GM12892 (cell line): ENCODE measurements around the gene CDAN1.

Experiments used
- DNase-seq: peaks from one replicate; pipeline ENCODE4 v3.0.0; 2011; ENCODE audit not compliant: insufficient read length
- FAIRE-seq: peaks from 2 replicates; lab custom pipeline; 2011; peaks lifted over from hg19 to GRCh38; lab: Jason Lieb, UNC
- POLR2A ChIP-seq: IDR thresholded peaks from 2 replicates; pipeline ENCODE4 v1.6.1; 2011; ENCODE audit warnings: low read depth, low read length, control low read depth
- POLR2AphosphoS5 ChIP-seq: IDR thresholded peaks from 2 replicates; pipeline ENCODE4 v1.6.1; 2011; ENCODE audit warnings: low read depth, low read length, control low read depth
- TAF1 ChIP-seq: IDR thresholded peaks from 2 replicates; pipeline ENCODE4 v1.6.1; 2011; ENCODE audit warnings: low read depth, mild to moderate bottlenecking, control low read depth, low read length, borderline replicate concordance

CDAN1 gene

GRCh38 chr15:42721016-42721415 lies 15.9 kb downstream of the CDAN1 start:
- TF ChIP-seq POLR2A = no peak
- no peak for TF ChIP-seq TAF1
- TF ChIP-seq POLR2AphosphoS5 = no peak
- FAIRE-seq (no peak), DNase-seq (no peak)

GRCh38 chr15:42720071-42720470 lies 16.9 kb downstream of the CDAN1 start:
- DNase-seq = no peak
- TF ChIP-seq POLR2A (no peak), POLR2AphosphoS5 (no peak), TAF1 (no peak)
- no peak for FAIRE-seq

GRCh38 chr15:42719043-42719442 lies 17.9 kb downstream of the CDAN1 start:
- no peak for FAIRE-seq
- no peak for DNase-seq
- no peak for TF ChIP-seq POLR2A
- no peak for TF ChIP-seq POLR2AphosphoS5
- no peak for TF ChIP-seq TAF1

- FAIRE-seq (no peak), DNase-seq (no peak)
- no peak for TF ChIP-seq TAF1
- no peak for TF ChIP-seq POLR2AphosphoS5
- no peak for TF ChIP-seq POLR2A
Measured at GRCh38 chr15:42716626-42717025, 20.3 kb downstream of the CDAN1 start.

GRCh38 chr15:42716125-42716524 lies 20.8 kb downstream of the CDAN1 start:
- DNase-seq (no peak), FAIRE-seq (no peak)
- TF ChIP-seq TAF1 = no peak
- no peak for TF ChIP-seq POLR2AphosphoS5
- TF ChIP-seq POLR2A = no peak

GRCh38 chr15:42712584-42712983 lies 24.3 kb downstream of the CDAN1 start:
- DNase-seq = no peak
- no peak for FAIRE-seq

GRCh38 chr15:42711746-42712145 lies 25.2 kb downstream of the CDAN1 start:
- DNase-seq (no peak), FAIRE-seq (no peak)
- TF ChIP-seq POLR2A = no peak
- TF ChIP-seq POLR2AphosphoS5 = no peak
- no peak for TF ChIP-seq TAF1

More at GRCh38 chr15:42712584-42712983, 24.3 kb downstream of the CDAN1 start:
- no peak for TF ChIP-seq POLR2A
- TF ChIP-seq POLR2AphosphoS5 = no peak
- no peak for TF ChIP-seq TAF1

GRCh38 chr15:42710662-42711061 lies 26.3 kb downstream of the CDAN1 start:
- no peak for DNase-seq
- TF ChIP-seq POLR2A (no peak), POLR2AphosphoS5 (no peak), TAF1 (no peak)
- FAIRE-seq = no peak

- FAIRE-seq (no peak), DNase-seq (no peak)
- no peak for TF ChIP-seq TAF1
- TF ChIP-seq POLR2AphosphoS5 = no peak
- no peak for TF ChIP-seq POLR2A
Measured at GRCh38 chr15:42707873-42708544, 28.9 kb downstream of the CDAN1 start.

- FAIRE-seq = no peak
- no peak for TF ChIP-seq TAF1
- no peak for TF ChIP-seq POLR2AphosphoS5
- TF ChIP-seq POLR2A = no peak
- no peak for DNase-seq
Measured at GRCh38 chr15:42707068-42707467, 29.9 kb downstream of the CDAN1 start.

- TF ChIP-seq POLR2A = no peak
- TF ChIP-seq TAF1 = no peak
- no peak for TF ChIP-seq POLR2AphosphoS5
- no peak for FAIRE-seq
Measured at GRCh38 chr15:42705336-42705735, 31.6 kb downstream of the CDAN1 start.

GRCh38 chr15:42704492-42704926 lies 32.4 kb downstream of the CDAN1 start:
- peak; percentile 46 for DNase-seq
- FAIRE-seq = peak; percentile 66
- TF ChIP-seq POLR2AphosphoS5 (no peak), POLR2A (no peak), TAF1 (no peak)

More at GRCh38 chr15:42705336-42705735, 31.6 kb downstream of the CDAN1 start:
- no peak for DNase-seq

- DNase-seq (no peak), FAIRE-seq (no peak)
- TF ChIP-seq POLR2A (no peak), POLR2AphosphoS5 (no peak), TAF1 (no peak)
Measured at GRCh38 chr15:42696626-42697025, 40.3 kb downstream of the CDAN1 start.
